T-helper 1 cell treated with Interleukin-12 subunit alpha and Interleukin-12 subunit beta and Interleukin-4 antibody, amounts not matched to agents 30 μg/mL and 1 μg/mL, for 36 hours (primary cell): ENCODE results near the gene ACVR1B.

ENCODE experiments used
- H3K27ac Mint-ChIP-seq: one replicate; pipeline ENCODE4 v1.8.0; 2021; ENCODE audit warnings: mild to moderate bottlenecking, mixed read lengths
- H3K27me3 Mint-ChIP-seq: one replicate; pipeline ENCODE4 v1.8.0; 2021; ENCODE audit warnings: low read depth, mixed read lengths
- H3K36me3 Mint-ChIP-seq: one replicate; pipeline ENCODE4 v1.8.0; 2021; ENCODE audit warnings: low read depth, mixed read lengths
- H3K4me1 Mint-ChIP-seq: one replicate; pipeline ENCODE4 v1.8.0; 2021; ENCODE audit warnings: low read depth, mixed read lengths
- H3K4me3 Mint-ChIP-seq: one replicate; pipeline ENCODE4 v1.8.0; 2021; ENCODE audit warnings: mild to moderate bottlenecking, moderate library complexity, mixed read lengths
- H3K9me3 Mint-ChIP-seq: one replicate; pipeline ENCODE4 v1.8.0; 2021; ENCODE audit warnings: mixed read lengths

ACVR1B gene

DNA sequence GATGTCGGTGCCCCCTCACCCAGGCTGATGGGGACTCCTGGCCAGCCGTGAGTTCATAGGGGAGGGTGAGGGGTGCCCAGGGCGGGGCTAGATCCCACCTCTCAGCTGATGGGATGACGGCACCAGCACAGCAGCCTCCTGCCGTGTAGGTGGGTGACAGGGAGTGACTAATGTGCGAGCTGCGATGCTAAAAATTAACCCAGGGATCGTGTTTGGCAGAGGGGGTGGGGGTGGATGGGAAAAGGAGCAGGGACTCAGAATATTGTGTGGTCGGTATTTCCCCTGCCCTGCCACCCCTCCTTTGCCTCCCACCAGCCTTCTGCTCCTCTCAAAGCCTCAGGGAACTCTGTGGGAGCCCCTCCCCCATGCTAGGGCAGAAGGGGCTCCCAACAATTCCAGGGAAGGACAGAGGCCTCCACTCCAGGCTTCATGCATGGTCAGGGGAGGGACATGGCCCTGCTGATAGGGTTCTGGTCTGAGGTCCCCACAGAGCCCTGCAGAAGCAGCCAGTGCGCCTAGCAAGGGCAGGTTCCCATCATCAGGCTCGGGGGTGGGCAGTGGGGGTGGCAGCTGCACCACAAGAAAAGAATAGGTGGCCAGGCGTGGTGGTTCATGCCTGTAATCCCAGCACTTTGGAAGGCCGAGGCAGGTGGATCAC lies 67.7 kb downstream of the ACVR1B start:
- Mint-ChIP-seq H3K36me3 (no peaks in the 10 kb centered on the region), H3K27me3 (peaks cover 17% of the 10 kb centered on the region), H3K4me3 (no peak overlapping the region), H3K27ac (no peak overlapping the region), H3K4me1 (peaks cover 16% of the 10 kb centered on the region), H3K9me3 (no peaks in the 10 kb centered on the region)

DNA sequence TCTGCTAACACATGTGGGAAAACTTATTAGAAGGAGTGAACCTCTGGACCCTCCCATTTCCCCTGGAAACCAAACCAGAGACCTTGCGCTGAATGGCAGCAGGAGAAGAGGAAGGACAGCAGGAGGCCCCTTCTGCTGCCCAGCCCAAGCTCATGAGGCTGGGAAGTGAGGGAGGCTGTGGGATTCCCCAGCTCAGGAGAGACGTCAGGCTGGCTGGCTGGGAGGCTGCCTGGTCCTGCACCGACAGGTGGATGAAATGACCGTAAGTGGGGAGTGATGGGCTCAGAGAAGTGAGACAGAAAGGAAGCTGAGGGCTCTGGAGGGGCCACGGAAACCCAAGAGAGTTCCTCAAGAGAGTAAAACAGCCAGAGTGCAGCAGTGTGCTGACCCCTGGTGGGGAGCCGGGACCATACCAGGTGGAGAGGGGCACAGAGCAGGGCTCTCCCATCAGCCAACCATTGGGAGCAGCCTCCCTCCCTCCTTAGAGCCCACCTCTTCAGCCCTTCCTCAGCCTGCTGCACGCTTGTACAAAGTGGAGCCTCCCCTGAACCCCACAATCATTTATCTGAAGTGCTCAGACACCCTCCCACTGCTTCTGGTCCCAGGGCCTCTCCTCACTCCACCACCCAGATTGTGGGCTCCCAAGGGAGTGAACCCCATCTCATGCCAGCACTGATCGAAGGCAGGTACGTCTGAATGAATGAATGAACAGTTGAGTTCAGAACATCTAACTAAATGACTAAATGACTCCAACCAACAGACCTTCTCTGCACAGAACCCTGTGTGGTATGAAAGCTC lies 69.2 kb downstream of the ACVR1B start:
- peak overlapping the region; percentile 34 for H3K4me3 Mint-ChIP-seq
- no peak overlapping the region for H3K27ac Mint-ChIP-seq

DNA sequence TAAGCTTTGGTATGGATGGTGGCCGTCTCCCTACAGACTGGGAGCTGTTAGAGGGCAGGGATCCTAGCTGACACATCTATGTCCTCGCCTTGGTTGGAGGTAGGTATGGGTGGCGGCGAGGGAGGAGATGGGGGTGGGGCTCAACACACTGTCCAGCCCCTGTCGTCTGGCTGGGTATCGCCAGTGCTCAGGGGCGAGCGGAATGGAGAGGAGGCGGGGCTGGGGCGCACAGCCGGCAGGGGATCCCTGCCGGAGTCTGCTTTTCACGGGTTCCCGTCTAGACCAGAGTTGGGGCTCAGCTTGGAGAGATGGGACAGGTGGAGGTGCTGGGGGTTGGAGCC lies 71.3 kb downstream of the ACVR1B start:
- peak overlapping the region; percentile 83 for H3K4me3 Mint-ChIP-seq
- no peaks in the 10 kb centered on the region for H3K36me3 Mint-ChIP-seq
- H3K27me3 Mint-ChIP-seq, result peaks cover 17% of the 10 kb centered on the region
- H3K4me1 Mint-ChIP-seq, result peaks cover 36% of the 10 kb centered on the region
- H3K9me3 Mint-ChIP-seq, result no peaks in the 10 kb centered on the region
- peak overlapping the region; percentile 52 for H3K27ac Mint-ChIP-seq

More for the DNA sequence above, 69.2 kb downstream of the ACVR1B start:
- peaks cover 31% of the 10 kb centered on the region for H3K4me1 Mint-ChIP-seq
- H3K27me3 Mint-ChIP-seq, result peaks cover 17% of the 10 kb centered on the region
- no peaks in the 10 kb centered on the region for H3K36me3 Mint-ChIP-seq
- no peaks in the 10 kb centered on the region for H3K9me3 Mint-ChIP-seq

DNA sequence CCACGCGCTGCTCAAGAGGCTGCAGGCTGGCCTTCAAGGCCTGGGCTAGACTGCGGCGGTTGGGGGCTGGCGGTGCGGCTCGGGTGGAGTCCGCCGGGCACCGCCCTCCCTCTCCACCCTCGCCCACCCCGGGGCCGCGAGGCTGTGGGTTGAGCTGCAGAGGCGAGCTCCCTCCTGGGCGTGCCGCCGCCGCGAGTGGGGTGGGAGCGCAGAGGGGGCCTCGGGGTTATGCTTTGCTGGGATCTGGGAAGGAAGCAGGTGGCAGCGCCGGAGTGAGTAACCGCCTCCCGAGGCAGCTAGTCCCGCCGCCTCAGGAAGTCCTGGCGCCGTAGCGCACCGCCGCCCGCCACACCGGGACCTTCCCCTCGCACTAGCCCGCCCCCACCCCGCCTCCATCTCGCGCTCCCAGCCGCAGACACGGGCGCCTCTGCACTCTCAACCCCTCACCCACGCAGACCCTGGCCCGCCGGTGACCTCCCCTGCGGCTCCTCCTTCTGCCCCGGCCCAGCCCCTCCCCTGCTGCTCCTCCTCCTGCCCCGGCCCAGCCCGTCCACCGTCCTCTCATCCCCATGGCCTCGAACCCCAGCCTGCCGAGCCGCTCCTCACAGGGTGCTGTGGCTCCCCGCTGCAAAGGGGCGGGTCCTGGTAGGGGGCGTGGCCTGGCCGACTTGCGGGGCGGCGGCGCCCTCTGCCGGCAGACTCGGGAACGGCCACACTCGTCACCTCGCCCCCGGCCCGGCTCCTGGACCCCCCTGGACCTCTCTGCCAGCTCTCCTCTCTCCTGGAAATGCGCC lies 71.9 kb downstream of the ACVR1B start:
- Mint-ChIP-seq H3K27ac (peak overlapping the region; percentile 99), H3K9me3 (no peaks in the 10 kb centered on the region), H3K36me3 (no peaks in the 10 kb centered on the region), H3K4me3 (peak overlapping the region; percentile 83), H3K27me3 (peaks cover 17% of the 10 kb centered on the region), H3K4me1 (peaks cover 36% of the 10 kb centered on the region)

DNA sequence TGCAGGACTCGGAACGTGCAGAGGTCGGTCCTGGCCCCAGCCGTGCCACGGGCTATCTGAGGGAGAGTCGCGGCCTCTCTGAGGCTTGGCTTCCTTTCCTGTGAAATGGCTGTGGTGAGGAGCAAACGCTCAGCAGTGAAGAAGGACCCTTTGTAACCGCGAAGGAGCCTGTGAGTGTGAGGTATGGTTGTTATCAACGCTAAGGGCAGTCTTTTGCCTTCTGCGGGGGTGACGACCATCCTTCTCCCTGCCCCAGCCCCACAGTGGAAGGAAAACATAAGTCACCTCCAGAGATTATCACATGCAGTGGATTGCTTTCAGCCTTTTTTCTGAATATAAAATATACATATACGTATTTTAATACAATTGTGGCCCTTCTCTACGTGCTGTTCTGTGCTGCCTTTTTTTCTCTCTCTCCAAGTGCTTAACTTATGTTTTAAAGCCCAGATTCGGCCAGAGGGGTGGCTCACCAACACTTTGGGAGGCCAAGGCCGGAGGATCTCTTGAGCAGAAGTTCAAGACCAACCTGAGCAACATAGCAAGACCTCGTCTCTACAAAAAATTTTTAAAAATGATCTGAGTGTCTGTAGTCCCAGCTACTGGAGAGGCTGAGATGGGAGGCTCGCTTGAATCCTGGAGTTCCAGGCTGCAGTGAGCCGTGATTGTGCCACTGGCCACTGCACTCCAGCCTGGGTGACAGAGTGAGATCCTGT lies 72.6 kb downstream of the ACVR1B start:
- H3K27me3 Mint-ChIP-seq, result peaks cover 17% of the 10 kb centered on the region
- H3K4me1 Mint-ChIP-seq, result peaks cover 36% of the 10 kb centered on the region
- no peaks in the 10 kb centered on the region for H3K9me3 Mint-ChIP-seq
- H3K27ac Mint-ChIP-seq, result peak overlapping the region; percentile 99
- H3K4me3 Mint-ChIP-seq, result peak overlapping the region; percentile 83
- no peaks in the 10 kb centered on the region for H3K36me3 Mint-ChIP-seq

DNA sequence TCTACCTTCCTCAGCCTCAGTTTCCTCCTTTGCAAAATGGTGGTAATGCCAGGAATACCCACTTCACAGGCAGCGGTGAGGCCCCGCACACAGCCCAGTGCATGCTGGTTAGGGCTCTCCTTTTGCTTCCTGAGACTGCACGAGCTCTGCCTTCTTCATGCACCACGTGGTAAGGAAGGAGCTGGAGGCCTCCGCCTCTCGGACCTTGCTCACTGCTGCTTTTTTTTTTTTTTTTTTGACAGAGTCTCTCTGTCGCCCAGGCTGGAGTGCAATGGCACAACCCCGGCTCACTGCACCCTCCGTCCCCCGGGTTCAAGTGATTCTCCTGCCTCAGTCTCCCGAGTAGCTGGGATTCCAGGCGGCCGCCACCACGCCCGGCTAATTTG lies 73.3 kb downstream of the ACVR1B start:
- Mint-ChIP-seq H3K27ac (peak overlapping the region; percentile 99), H3K27me3 (peaks cover 17% of the 10 kb centered on the region), H3K4me1 (peaks cover 36% of the 10 kb centered on the region), H3K4me3 (peak overlapping the region; percentile 83), H3K36me3 (no peaks in the 10 kb centered on the region), H3K9me3 (no peaks in the 10 kb centered on the region)

DNA sequence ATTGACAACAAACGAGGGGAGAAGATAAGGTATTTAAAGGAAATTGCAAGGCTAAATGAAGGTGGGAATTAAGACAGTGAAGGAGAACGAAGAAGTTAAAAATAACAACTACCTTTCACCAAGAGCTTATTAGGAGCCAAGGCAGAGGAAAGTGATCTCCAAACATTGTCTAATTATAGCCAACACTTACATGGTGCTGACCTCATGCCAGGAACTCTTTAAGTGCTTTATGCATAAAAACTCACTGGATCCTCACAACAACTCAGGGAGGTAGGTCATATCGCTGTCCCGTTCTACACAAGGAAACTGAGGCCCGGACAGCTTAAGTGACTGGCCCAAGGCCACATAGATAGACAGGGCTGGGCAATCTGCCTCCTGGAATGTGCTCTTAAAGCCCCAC lies 74.8 kb downstream of the ACVR1B start:
- Mint-ChIP-seq H3K27ac (no peak overlapping the region), H3K27me3 (peaks cover 4% of the 10 kb centered on the region), H3K9me3 (no peaks in the 10 kb centered on the region), H3K4me1 (peaks cover 24% of the 10 kb centered on the region), H3K36me3 (no peaks in the 10 kb centered on the region), H3K4me3 (no peak overlapping the region)

DNA sequence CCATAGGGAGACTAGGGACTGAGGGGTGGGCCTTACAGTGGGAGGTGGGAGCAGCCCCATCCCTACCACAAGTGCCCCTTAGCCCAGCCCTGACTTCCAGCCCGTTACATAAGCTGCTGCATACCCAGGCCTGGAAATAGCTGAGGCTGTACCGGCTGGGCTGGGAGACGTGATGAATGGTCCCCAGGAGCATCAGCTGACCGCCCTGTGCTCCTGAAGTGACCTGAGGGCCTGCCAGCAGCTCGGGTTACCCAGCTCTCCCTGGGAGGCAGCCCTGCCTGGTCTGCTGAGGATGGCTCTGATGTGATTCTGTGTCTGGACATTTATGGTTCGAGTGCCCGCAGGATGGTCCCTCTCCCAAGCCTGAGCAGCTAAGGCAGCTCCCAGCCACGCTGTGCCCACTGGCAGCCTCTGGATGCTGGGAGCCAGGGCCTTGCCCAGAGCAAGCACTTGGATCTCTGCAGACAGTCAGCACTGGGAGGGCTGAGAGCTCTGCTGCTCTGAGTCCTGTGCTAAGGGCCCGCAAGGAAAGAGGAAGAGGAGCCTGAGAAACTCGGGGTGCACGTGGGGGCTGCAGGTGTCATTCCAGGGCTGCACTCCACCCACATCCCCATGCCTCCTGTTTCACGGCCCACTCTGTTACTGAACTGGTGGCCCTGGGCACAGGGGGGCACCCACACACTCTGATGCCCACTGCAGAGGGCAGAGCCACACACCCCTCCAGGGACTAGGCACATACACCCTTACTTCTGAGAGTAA lies 75.8 kb downstream of the ACVR1B start:
- Mint-ChIP-seq H3K4me3 (no peak overlapping the region), H3K36me3 (no peaks in the 10 kb centered on the region), H3K4me1 (peaks cover 26% of the 10 kb centered on the region), H3K27me3 (peaks cover 5% of the 10 kb centered on the region), H3K9me3 (no peaks in the 10 kb centered on the region), H3K27ac (no peak overlapping the region)

DNA sequence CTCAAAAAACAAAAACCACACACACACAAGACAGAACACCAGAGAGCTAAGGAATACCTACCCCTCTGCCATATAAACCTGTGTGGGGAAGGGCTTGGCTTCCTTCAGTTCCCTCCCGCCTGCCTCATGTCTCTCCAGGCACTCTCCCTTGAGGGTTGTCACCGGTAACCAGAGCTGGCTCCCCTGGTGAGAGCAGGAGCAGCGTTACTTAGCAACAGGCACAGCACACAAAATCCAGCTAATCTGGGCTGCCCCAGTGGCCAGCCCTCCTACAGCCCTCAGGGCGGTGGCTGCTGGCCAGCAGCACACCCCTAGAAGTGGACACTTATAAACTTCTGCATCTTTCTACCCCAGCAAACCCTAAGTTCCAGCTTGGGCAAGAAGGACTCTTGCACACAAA lies 78.2 kb downstream of the ACVR1B start:
- no peaks in the 10 kb centered on the region for H3K36me3 Mint-ChIP-seq
- no peak overlapping the region for H3K4me3 Mint-ChIP-seq
- no peaks in the 10 kb centered on the region for H3K9me3 Mint-ChIP-seq
- H3K4me1 Mint-ChIP-seq, result peaks cover 30% of the 10 kb centered on the region
- peaks cover 18% of the 10 kb centered on the region for H3K27me3 Mint-ChIP-seq
- H3K27ac Mint-ChIP-seq, result no peak overlapping the region

DNA sequence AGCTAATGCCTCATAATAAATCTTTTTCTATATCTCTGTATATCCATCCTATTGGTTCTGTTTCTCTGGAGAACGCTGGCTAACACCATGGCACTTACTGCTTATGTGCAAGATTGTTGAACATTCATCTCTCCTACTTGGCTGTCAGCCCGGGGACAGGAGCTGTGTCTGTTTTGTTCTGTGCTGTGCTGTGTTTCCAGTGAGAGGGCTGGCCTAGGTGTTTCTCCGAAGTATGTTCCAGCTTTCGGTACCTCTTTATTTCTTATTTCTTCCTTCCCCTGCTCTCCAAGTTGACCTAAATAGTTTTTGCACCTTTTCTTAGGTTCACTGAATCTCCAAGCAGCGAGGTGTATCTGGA lies 80.9 kb downstream of the ACVR1B start:
- H3K4me3 Mint-ChIP-seq, result peak overlapping the region; percentile 65
- H3K4me1 Mint-ChIP-seq, result peaks cover 21% of the 10 kb centered on the region
- no peaks in the 10 kb centered on the region for H3K36me3 Mint-ChIP-seq
- H3K27ac Mint-ChIP-seq, result peak overlapping the region; percentile 62
- no peaks in the 10 kb centered on the region for H3K9me3 Mint-ChIP-seq
- H3K27me3 Mint-ChIP-seq, result peaks cover 36% of the 10 kb centered on the region

DNA sequence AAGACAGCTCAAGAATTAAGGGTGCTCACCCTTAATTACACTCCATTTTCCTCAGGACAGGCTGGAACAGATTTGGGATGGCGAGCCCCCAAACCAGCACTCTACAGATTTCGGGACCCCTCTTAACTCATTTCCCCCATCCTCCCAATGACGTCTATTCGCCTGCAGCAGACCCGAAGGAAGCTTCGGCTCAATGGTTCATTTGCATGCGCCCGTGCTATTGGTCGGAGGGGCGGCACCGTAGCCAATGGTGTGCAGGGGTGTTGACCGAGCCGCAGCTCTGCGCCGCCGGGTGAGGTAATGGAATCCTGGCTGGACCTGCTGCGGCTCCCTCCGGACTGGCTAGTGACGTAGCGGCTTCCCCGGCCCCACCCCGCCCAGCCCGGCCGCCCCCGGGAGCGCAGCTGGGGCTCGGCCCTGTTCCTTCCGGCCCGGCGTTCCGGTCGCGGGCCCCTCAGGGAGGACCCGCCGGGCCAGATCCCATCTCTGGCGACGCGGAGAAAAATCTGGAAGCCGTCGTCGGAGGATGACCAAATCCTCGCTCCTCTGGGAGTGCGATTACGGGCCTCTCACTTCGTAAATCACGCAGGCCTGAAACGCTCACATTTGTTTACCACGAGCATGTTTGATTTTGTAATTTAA lies 81.4 kb downstream of the ACVR1B start:
- H3K36me3 Mint-ChIP-seq, result no peaks in the 10 kb centered on the region
- H3K27ac Mint-ChIP-seq, result peak overlapping the region; percentile 62
- peaks cover 21% of the 10 kb centered on the region for H3K4me1 Mint-ChIP-seq
- H3K9me3 Mint-ChIP-seq, result no peaks in the 10 kb centered on the region
- peak overlapping the region; percentile 66 for H3K4me3 Mint-ChIP-seq
- H3K27me3 Mint-ChIP-seq, result peaks cover 36% of the 10 kb centered on the region

DNA sequence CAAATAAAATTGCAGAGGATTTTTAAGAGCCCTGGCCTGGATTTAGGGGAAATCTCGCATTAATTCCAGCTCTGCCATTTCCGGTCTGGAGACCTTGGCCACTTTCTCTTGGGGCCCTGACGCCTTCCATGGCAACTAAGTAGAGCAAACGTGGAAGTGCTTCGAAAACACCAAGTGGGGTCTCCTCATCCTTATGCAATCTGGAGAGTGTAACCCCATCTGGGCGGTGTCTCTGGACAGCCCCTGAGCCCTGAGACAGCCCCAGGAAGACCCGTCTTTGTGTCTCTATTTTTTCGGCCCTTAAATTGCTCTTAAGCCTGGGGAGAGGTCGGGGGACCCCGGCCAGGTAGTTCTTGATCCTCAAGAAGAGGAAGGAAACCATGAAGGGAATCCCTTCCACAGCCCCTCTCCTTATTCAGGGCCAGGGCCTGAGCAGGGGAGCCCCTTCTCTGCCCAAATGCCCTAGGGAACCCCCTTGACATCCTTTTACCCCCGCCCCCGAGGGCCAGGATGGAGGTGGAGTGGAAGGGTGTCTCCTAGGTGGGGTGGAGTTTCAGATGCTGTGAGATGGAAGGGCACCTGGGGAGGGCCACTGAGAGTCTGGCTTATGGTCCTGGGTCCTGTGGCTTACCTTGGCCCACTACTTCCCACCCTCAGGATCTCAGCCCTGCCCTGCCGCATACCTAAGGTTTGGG lies 82.1 kb downstream of the ACVR1B start:
- H3K36me3 Mint-ChIP-seq, result no peaks in the 10 kb centered on the region
- peak overlapping the region; percentile 38 for H3K27ac Mint-ChIP-seq
- H3K9me3 Mint-ChIP-seq, result no peaks in the 10 kb centered on the region
- peaks cover 41% of the 10 kb centered on the region for H3K27me3 Mint-ChIP-seq
- peaks cover 25% of the 10 kb centered on the region for H3K4me1 Mint-ChIP-seq
- H3K4me3 Mint-ChIP-seq, result peak overlapping the region; percentile 66

DNA sequence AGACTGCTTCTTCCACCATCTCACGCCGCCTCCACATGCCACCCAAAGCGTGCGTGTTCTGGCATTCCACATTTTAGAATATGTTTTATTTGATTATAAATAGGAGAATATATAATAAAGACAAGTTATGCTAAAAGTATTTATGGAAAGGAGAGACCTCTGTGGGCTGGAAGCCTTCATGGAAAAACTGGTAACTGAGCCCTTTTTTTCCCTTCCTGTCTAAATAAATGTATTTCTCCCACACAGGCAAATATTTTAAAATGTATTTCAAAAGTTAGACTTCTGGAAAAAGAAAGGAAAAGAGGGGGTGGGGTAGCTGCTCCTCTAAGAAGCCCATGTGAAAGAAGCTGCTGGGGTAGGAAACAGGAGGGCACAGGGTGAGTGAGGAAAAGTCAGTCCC lies 83.7 kb downstream of the ACVR1B start:
- Mint-ChIP-seq H3K4me1 (peaks cover 25% of the 10 kb centered on the region), H3K4me3 (no peak overlapping the region), H3K27me3 (peaks cover 49% of the 10 kb centered on the region), H3K27ac (no peak overlapping the region), H3K36me3 (no peaks in the 10 kb centered on the region), H3K9me3 (no peaks in the 10 kb centered on the region)
